Natural killer cell treated with Interleukin-12 subunit alpha and Interleukin-12 subunit beta and Interleukin-15 and Interleukin-18, amount 100 ng/mL, for 72 hours (primary cell): ENCODE data around the gene LRRC61. TPM values are rescaled to one million over a fixed set of nuclear protein-coding genes. Genes with fewer than 3 reads are reported as not detected.

ENCODE experiments used
- ATAC-seq, 2 donors: fragments of 150-1000 bp; cut with Tn5 transposase in 1 of 2; sonication (Bioruptor Pico), chemical (Tn5 transposase) in 1 of 2; 2 replicates each; pipeline ENCODE4 v1.10.0; 2021
- DNase-seq: peaks from one replicate; pipeline ENCODE4 v3.0.0; 2022; ENCODE audit warnings: low spot score
- H3K27ac Mint-ChIP-seq, 2 donors: 1 replicate in 1 of 2; 2 replicates in 1 of 2; pipeline ENCODE4 v1.8.0; 2022; ENCODE audit warnings: mixed read lengths in 2 of 2, mild to moderate bottlenecking in 1 of 2, moderate library complexity in 1 of 2
- H3K27me3 Mint-ChIP-seq, 2 donors: 1 replicate in 1 of 2; 2 replicates in 1 of 2; pipeline ENCODE4 v1.8.0; 2022; ENCODE audit warnings: mixed read lengths in 2 of 2
- H3K36me3 Mint-ChIP-seq: one replicate; pipeline ENCODE4 v1.8.0; 2022; ENCODE audit warnings: mixed read lengths
- H3K4me1 Mint-ChIP-seq, 2 donors: 1 replicate in 1 of 2; 2 replicates in 1 of 2; pipeline ENCODE4 v1.8.0; 2022; ENCODE audit warnings: low read depth in 2 of 2, mixed read lengths in 2 of 2, mild to moderate bottlenecking in 1 of 2
- H3K4me3 Mint-ChIP-seq: one replicate; pipeline ENCODE4 v1.8.0; 2022; ENCODE audit warnings: mixed read lengths
- H3K9me3 Mint-ChIP-seq: 2 replicates; pipeline ENCODE4 v1.8.0; 2022; ENCODE audit warnings: mixed read lengths
- total RNA-seq, 2 donors: library from RNA; stranded (reverse); gene quantifications; one replicate each; pipeline ENCODE4 v1.2.3, GENCODE V29; 2022

Gene LRRC61
- total RNA-seq, 2 donors from 2014 or later: 16.1 to 27.1 TPM

GRCh38 chr7:150341263-150342120 lies 18.3 kb downstream of the LRRC61 start, which contains the start of gene RARRES2:
TSS of gene RARRES2 (minus strand) at chr7:150341629. CDS start at chr7:150340609, 1,020 bp downstream.
- peaks cover 0 to 8% of the 10 kb centered on the region in 2 donors for H3K4me1 Mint-ChIP-seq
- H3K36me3 Mint-ChIP-seq: no peaks in the 10 kb centered on the region
- H3K4me3 Mint-ChIP-seq: no peak within 1 kb of the TSS
- H3K9me3 Mint-ChIP-seq: no peaks in the 10 kb centered on the region
- no peak for DNase-seq
- no peak within 1 kb of the TSS for H3K27ac Mint-ChIP-seq
- peaks cover 27 to 34% of the 10 kb centered on the region in 2 donors for H3K27me3 Mint-ChIP-seq
- no peak for ATAC-seq

- Mint-ChIP-seq H3K4me3 (no peak overlapping the region), H3K27ac (no peak overlapping the region), H3K27me3 (peaks cover 31 to 37% of the 10 kb centered on the region in 2 donors), H3K36me3 (no peaks in the 10 kb centered on the region), H3K4me1 (peaks cover 0 to 8% of the 10 kb centered on the region in 2 donors), H3K9me3 (no peaks in the 10 kb centered on the region)
- no peak for ATAC-seq
- DNase-seq: no peak
Observed at GRCh38 chr7:150342121-150342408, 18.9 kb downstream of the LRRC61 start.

- no peak for DNase-seq
- Mint-ChIP-seq H3K4me3 (no peak overlapping the region), H3K27ac (no peak overlapping the region), H3K4me1 (peaks cover 0 to 8% of the 10 kb centered on the region in 2 donors), H3K27me3 (peaks cover 31 to 40% of the 10 kb centered on the region in 2 donors), H3K9me3 (no peaks in the 10 kb centered on the region), H3K36me3 (no peaks in the 10 kb centered on the region)
- no peak for ATAC-seq
Observed at GRCh38 chr7:150343225-150343624, 20.1 kb downstream of the LRRC61 start.

- Mint-ChIP-seq H3K27ac (no peak overlapping the region), H3K4me1 (peaks cover 0 to 8% of the 10 kb centered on the region in 2 donors), H3K9me3 (no peaks in the 10 kb centered on the region), H3K27me3 (peaks cover 31 to 42% of the 10 kb centered on the region in 2 donors), H3K4me3 (no peak overlapping the region), H3K36me3 (no peaks in the 10 kb centered on the region)
- no peak for ATAC-seq
- no peak for DNase-seq
Observed at GRCh38 chr7:150344299-150344698, 21.1 kb downstream of the LRRC61 start.

- DNase-seq (no peak), ATAC-seq (no peak)
- no peak overlapping the region for H3K27ac Mint-ChIP-seq
- no peaks in the 10 kb centered on the region for H3K36me3 Mint-ChIP-seq
- no peaks in the 10 kb centered on the region for H3K9me3 Mint-ChIP-seq
- peaks cover 0 to 6% of the 10 kb centered on the region in 2 donors for H3K4me1 Mint-ChIP-seq
- peaks cover 31 to 39% of the 10 kb centered on the region in 2 donors for H3K27me3 Mint-ChIP-seq
- no peak overlapping the region for H3K4me3 Mint-ChIP-seq
Observed at GRCh38 chr7:150345012-150345411, 21.9 kb downstream of the LRRC61 start.

GRCh38 chr7:150346922-150347321 lies 23.8 kb downstream of the LRRC61 start:
- Mint-ChIP-seq H3K27ac (no peak overlapping the region), H3K27me3 (peaks cover 27 to 28% of the 10 kb centered on the region in 2 donors), H3K4me1 (peaks cover 0 to 2% of the 10 kb centered on the region in 2 donors), H3K4me3 (no peak overlapping the region), H3K36me3 (no peaks in the 10 kb centered on the region), H3K9me3 (no peaks in the 10 kb centered on the region)
- DNase-seq (no peak), ATAC-seq (no peak)

GRCh38 chr7:150351587-150352194 lies 28.5 kb downstream of the LRRC61 start:
- H3K9me3 Mint-ChIP-seq: no peaks in the 10 kb centered on the region
- no peak overlapping the region for H3K27ac Mint-ChIP-seq
- DNase-seq (no peak), ATAC-seq (no peak)
- no peak overlapping the region for H3K4me3 Mint-ChIP-seq
- no peaks in the 10 kb centered on the region for H3K36me3 Mint-ChIP-seq
- peaks cover 0 to 4% of the 10 kb centered on the region in 2 donors for H3K4me1 Mint-ChIP-seq
- H3K27me3 Mint-ChIP-seq: peaks cover 2 to 6% of the 10 kb centered on the region in 2 donors

- H3K36me3 Mint-ChIP-seq: peaks cover 5% of the 10 kb centered on the region
- DNase-seq (no peak), ATAC-seq (no peak)
- H3K27ac Mint-ChIP-seq: no peak overlapping the region
- no peak overlapping the region for H3K4me3 Mint-ChIP-seq
- H3K27me3 Mint-ChIP-seq: no peaks in the 10 kb centered on the region
- H3K9me3 Mint-ChIP-seq: peaks cover 9% of the 10 kb centered on the region
- peaks cover 32 to 35% of the 10 kb centered on the region in 2 donors for H3K4me1 Mint-ChIP-seq
Observed at GRCh38 chr7:150355666-150356059, 32.5 kb downstream of the LRRC61 start.

- Mint-ChIP-seq H3K4me3 (no peak overlapping the region), H3K27me3 (no peaks in the 10 kb centered on the region), H3K4me1 (peaks cover 32 to 35% of the 10 kb centered on the region in 2 donors), H3K27ac (no peak overlapping the region), H3K9me3 (peaks cover 9% of the 10 kb centered on the region), H3K36me3 (peaks cover 5% of the 10 kb centered on the region)
- ATAC-seq (no peak), DNase-seq (peak; percentile 74)
Observed at GRCh38 chr7:150356265-150356897, 33.2 kb downstream of the LRRC61 start.

- Mint-ChIP-seq H3K27ac (peak overlapping the region; percentile 49 to 81), H3K27me3 (no peaks in the 10 kb centered on the region), H3K9me3 (peaks cover 9% of the 10 kb centered on the region), H3K36me3 (peaks cover 5% of the 10 kb centered on the region), H3K4me3 (peak overlapping the region; percentile 61), H3K4me1 (peaks cover 32 to 35% of the 10 kb centered on the region in 2 donors)
- ATAC-seq (peak; percentile 81 to 82), DNase-seq (no peak)
Observed at GRCh38 chr7:150357270-150357669, 34.1 kb downstream of the LRRC61 start.

- Mint-ChIP-seq H3K9me3 (peaks cover 9% of the 10 kb centered on the region), H3K4me3 (peak overlapping the region; percentile 61), H3K27me3 (no peaks in the 10 kb centered on the region), H3K27ac (peak overlapping the region; percentile 81 to 82), H3K36me3 (peaks cover 5% of the 10 kb centered on the region), H3K4me1 (peaks cover 32 to 35% of the 10 kb centered on the region in 2 donors)
- ATAC-seq (peak; percentile 66 to 68), DNase-seq (no peak)
Observed at GRCh38 chr7:150357771-150358427, 34.7 kb downstream of the LRRC61 start.

- H3K27ac Mint-ChIP-seq: peak overlapping the region; percentile 81 to 82
- ATAC-seq (peak; percentile 65 to 68), DNase-seq (no peak)
- peaks cover 32 to 35% of the 10 kb centered on the region in 2 donors for H3K4me1 Mint-ChIP-seq
- H3K27me3 Mint-ChIP-seq: no peaks in the 10 kb centered on the region
- H3K4me3 Mint-ChIP-seq: peak overlapping the region; percentile 61
- peaks cover 5% of the 10 kb centered on the region for H3K36me3 Mint-ChIP-seq
- H3K9me3 Mint-ChIP-seq: peaks cover 9% of the 10 kb centered on the region
Observed at GRCh38 chr7:150358433-150358832, 35.3 kb downstream of the LRRC61 start.

- Mint-ChIP-seq H3K27ac (peak overlapping the region; percentile 81 to 82), H3K9me3 (peaks cover 9% of the 10 kb centered on the region), H3K4me3 (peak overlapping the region; percentile 61), H3K36me3 (peaks cover 5% of the 10 kb centered on the region), H3K4me1 (peaks cover 37 to 38% of the 10 kb centered on the region in 2 donors), H3K27me3 (no peaks in the 10 kb centered on the region)
- DNase-seq: no peak
- ATAC-seq: no peak
Observed at GRCh38 chr7:150358988-150359621, 36.0 kb downstream of the LRRC61 start.
